A673 (cell line): ENCODE measurements around the gene IDH2.

Experiments
- CTCF ChIP-seq: fragments of 300-800, 200-600 bp; sonication (generic); conservative IDR thresholded peaks from 2 replicates; pipeline ENCODE4 v1.5.1; 2017; ENCODE audit warnings: low read depth, mild to moderate bottlenecking, antibody characterized with exemption, low read length, moderate library complexity, mixed read lengths
- EZH2 ChIP-seq: fragments of 200-600 bp; sonication (generic); IDR thresholded peaks from 2 replicates; pipeline ENCODE4 v1.6.1; 2017; ENCODE audit warnings: borderline replicate concordance, low read depth, mild to moderate bottlenecking, mixed read lengths, antibody characterized with exemption, low read length; ENCODE audit not compliant: poor library complexity, severe bottlenecking

DNA sequence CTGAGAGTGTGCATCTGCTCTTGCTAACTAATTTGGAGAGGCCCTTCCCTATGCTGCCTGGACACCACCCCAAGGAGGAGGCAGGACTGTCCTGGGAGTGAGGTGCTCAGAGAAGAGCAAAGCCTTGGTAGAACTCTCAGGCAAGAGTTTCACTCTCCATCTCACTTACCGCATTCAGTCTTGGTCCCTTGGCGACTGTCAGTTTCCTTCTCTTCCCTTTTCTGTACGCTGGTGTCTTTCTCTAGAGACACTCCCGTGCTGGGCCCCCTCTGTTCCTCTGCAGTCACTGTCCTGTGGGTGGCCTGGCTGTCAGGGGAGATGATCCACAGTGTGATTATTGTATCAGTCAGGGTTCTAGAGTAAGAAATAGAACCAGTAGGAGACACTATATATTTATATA, 44.0 kb downstream of the IDH2 start:
- TF ChIP-seq CTCF = no peak
- TF ChIP-seq EZH2 = no peak
